K562 (cell line): ENCODE measurements around the gene SPINT1. TPM values are rescaled to one million over a fixed set of nuclear protein-coding genes. Genes with fewer than 3 reads are reported as not detected.

Experiments
- E4F1 ChIP-seq: fragments of 250-450 bp; sonication (Bioruptor Pico); IDR thresholded peaks from 2 replicates; pipeline ENCODE4 v1.5.0; 2021; ENCODE audit warnings: mild to moderate bottlenecking, borderline replicate concordance
- ESRRA ChIP-seq: fragments of 450-650 bp; IDR thresholded peaks from 2 replicates; pipeline ENCODE4 v1.6.1; 2014; ENCODE audit warnings: low read depth, mild to moderate bottlenecking, moderate library complexity, borderline replicate concordance
- GABPB1 ChIP-seq: sonication (generic); formaldehyde crosslinking; IDR thresholded peaks from 2 replicates; pipeline ENCODE4 v1.8.0; 2022; ENCODE audit warnings: mild to moderate bottlenecking, missing genetic modification reagents
- HINFP ChIP-seq: fragments of 450-650 bp; conservative IDR thresholded peaks from 2 replicates; pipeline ENCODE4 v1.6.1; 2016; ENCODE audit warnings: missing genetic modification characterization, low read depth, mild to moderate bottlenecking, control low read depth, missing compliant biosample characterization
- JUND ChIP-seq, 2 experiments: IDR thresholded peaks; 2 replicates in 1 of 2; 3 replicates in 1 of 2; pipeline ENCODE4 v1.6.1; 2011; ENCODE audit warnings: borderline replicate concordance in 2 of 2, low read depth in 2 of 2, low read length in 2 of 2, improper control_type of control experiment in 1 of 2, missing biosample characterization in 1 of 2, missing genetic modification characterization in 1 of 2, missing genetic modification reagents in 1 of 2
- PHTF2 ChIP-seq: fragments of 250-450 bp; sonication (Bioruptor Pico); IDR thresholded peaks from 2 replicates; pipeline ENCODE4 v1.5.0; 2021; ENCODE audit warnings: mild to moderate bottlenecking
- RCOR1 ChIP-seq, 2 experiments: IDR thresholded peaks; 2 replicates each; pipeline ENCODE4 v1.6.1; 2012; ENCODE audit warnings: low read depth in 2 of 2, low read length in 2 of 2, borderline replicate concordance in 1 of 2, improper control_type of control experiment in 1 of 2
- SOX6 ChIP-seq: fragments of 450-650 bp; IDR thresholded peaks from 2 replicates; pipeline ENCODE4 v1.6.1; 2014; ENCODE audit warnings: mild to moderate bottlenecking
- TBP ChIP-seq: optimal IDR thresholded peaks from 2 replicates; pipeline ENCODE3; 2011; ENCODE audit warnings: low read depth, low read length, improper control_type of control experiment
- USF2 ChIP-seq: sonication (generic); formaldehyde crosslinking; IDR thresholded peaks from 2 replicates; pipeline ENCODE4 v1.5.0; 2020; ENCODE audit warnings: missing genetic modification reagents
- ZBTB40 ChIP-seq, 2 experiments: fragments of 450-650 bp in 1 of 2; sonication (generic) in 1 of 2; formaldehyde crosslinking in 1 of 2; IDR thresholded peaks; 2 replicates each; pipeline versions ENCODE4 v1.7.1 to v1.9.0; 2016 to 2022; ENCODE audit warnings: inconsistent platforms in 1 of 2, mild to moderate bottlenecking in 1 of 2, missing genetic modification reagents in 1 of 2
- polyA plus RNA-seq, 8 experiments: library from polyadenylated mRNA; depleted of rRNA in 4 of 8; stranded (reverse) in 5 of 8; unstranded in 3 of 8; fragments of >200 nt; fragmentation: Nextera tagmentation in 2 of 8; fragmentation: Illumina TruSeq in 1 of 8; extraction: Ambion mirVana in 2 of 8; extraction: Trizol in 1 of 8; gene quantifications; 2 replicates each; pipeline versions ENCODE4 v1.2.1 to v1.2.3, GENCODE V29; 2011 to 2014; ENCODE audit warnings: inconsistent platforms in 1 of 8, missing spikeins in 1 of 8
- total RNA-seq, 7 experiments: library from RNA; depleted of rRNA in 6 of 7; stranded (reverse); fragments of >200 nt in 6 of 7; fragmentation: Illumina TruSeq in 2 of 7; extraction: Trizol in 2 of 7; gene quantifications; 2 replicates each; pipeline versions ENCODE4 v1.2.1 to v1.2.3, GENCODE V29; 2011 to 2021; ENCODE audit warnings: low replicate concordance in 1 of 7

The SPINT1 gene
- total and polyA plus RNA-seq, 9 of the 15 experiments (the other 6 are each of a cell fraction or from before 2014, with no cell fraction given), result 0.78 to 4.5 (median 1.5) TPM

- TF ChIP-seq ZBTB40 (IDR thresholded peaks at IDR 0.05) (peak; percentile 56; the same call in 1 of the 2 replicates), ZBTB40 (CRISPR knock-in tag; IDR thresholded peaks at IDR 0.05) (no peak), ESRRA (peak; percentile 36; the same call in 1 of the 2 replicates), JUND (IDR thresholded peaks at IDR 0.05; ENCODE audit: borderline replicate concordance, low read depth, low read length) (peak; percentile 50; the same call in 1 of the 2 replicates), JUND (tag; IDR thresholded peaks at IDR 0.05; ENCODE audit: borderline replicate concordance, low read depth, low read length) (peak; percentile 30; the same call in 1 of the 3 replicates), TBP (peak; percentile 34), USF2 (no peak), RCOR1 (IDR thresholded peaks at IDR 0.05; ENCODE audit: borderline replicate concordance in 1 of 2, low read depth in 2 of 2, low read length in 2 of 2) (peak in 1 of 2 experiments; percentile 89; a peak in 2 of 4 replicates), GABPB1 (CRISPR knock-in tag) (peak; percentile 61), PHTF2 (no peak), E4F1 (CRISPR knock-in tag) (no peak), HINFP (no peak), SOX6 (peak; percentile 59; the same call in 1 of the 2 replicates)
Observed at GRCh38 chr15:40847223-40847961, 3.5 kb downstream of the SPINT1 start (continued).
